ENCODE data around the gene TNRC6A.

Gene TNRC6A

DNA sequence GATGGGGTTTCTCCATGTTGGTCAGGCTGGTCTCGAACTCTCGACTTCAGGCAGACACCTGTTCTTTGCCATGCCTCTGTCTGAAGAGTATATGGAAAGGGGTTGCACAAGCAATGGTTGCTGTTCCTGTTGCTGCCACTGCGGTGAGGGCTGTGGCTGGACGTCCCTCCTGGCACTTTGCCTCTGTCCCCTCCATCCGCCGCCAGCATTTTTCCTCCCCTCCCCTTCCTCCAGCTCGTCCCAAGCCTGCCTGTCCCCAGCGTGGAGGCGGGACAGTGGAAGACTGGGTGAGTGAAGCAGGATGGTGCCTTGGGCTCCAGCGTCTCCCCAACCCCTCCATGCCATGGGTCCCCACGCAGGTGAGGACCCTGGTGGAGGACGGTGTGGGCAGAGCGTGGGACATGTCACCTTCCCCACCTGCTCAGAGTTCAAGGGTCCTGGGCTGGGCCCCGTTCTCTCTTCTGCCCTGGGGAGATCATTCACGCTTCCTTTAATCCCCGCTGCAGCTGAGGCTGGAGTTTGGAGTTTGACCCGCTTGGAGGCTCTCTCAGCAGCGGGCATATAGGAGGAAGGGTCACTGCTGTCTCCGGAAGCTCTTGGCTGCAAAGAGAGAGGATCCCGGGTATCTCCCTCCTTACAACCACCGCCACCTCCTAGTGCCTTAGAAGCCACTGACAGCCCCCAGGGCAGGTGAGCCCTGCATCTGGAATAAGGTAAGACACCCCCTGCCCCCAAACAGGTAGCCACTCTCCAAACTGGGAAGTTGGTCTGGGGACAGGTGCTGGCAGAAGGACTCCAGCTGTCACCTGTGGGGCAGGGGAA lies 116.5 kb downstream of the TNRC6A start, which contains the start of gene SLC5A11:
Gene SLC5A11 (plus strand): TSS at position 238 of the 822 bp plus-strand sequence. CDS start 12,681 bp downstream, outside the sequence.
- Histone ChIP-seq H3K9me3 (ENCODE audit: control insufficient read depth, low read length) (no peaks in the 10 kb centered on the region), H2AFZ (no peak within 1 kb of the TSS), H3K4me2 (ENCODE audit: low read length) (no peak within 1 kb of the TSS), H3K27ac (no peak within 1 kb of the TSS), H3K27me3 (ENCODE audit: control insufficient read depth, insufficient read depth, low read length) (no peaks in the 10 kb centered on the region), H3K9ac (no peak within 1 kb of the TSS), H3K4me3 (ENCODE audit: low read depth, low read length) (no peak within 1 kb of the TSS), H3K79me2 (no peaks in the 10 kb centered on the region), H3K36me3 (ENCODE audit: control insufficient read depth, insufficient read depth, low read length) (no peaks in the 10 kb centered on the region), H3K4me1 (no peaks in the 10 kb centered on the region)
- TF ChIP-seq, protein P1, sequence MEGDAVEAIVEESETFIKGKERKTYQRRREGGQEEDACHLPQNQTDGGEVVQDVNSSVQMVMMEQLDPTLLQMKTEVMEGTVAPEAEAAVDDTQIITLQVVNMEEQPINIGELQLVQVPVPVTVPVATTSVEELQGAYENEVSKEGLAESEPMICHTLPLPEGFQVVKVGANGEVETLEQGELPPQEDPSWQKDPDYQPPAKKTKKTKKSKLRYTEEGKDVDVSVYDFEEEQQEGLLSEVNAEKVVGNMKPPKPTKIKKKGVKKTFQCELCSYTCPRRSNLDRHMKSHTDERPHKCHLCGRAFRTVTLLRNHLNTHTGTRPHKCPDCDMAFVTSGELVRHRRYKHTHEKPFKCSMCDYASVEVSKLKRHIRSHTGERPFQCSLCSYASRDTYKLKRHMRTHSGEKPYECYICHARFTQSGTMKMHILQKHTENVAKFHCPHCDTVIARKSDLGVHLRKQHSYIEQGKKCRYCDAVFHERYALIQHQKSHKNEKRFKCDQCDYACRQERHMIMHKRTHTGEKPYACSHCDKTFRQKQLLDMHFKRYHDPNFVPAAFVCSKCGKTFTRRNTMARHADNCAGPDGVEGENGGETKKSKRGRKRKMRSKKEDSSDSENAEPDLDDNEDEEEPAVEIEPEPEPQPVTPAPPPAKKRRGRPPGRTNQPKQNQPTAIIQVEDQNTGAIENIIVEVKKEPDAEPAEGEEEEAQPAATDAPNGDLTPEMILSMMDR (IDR thresholded peaks at IDR 0.05) = no peak

DNA sequence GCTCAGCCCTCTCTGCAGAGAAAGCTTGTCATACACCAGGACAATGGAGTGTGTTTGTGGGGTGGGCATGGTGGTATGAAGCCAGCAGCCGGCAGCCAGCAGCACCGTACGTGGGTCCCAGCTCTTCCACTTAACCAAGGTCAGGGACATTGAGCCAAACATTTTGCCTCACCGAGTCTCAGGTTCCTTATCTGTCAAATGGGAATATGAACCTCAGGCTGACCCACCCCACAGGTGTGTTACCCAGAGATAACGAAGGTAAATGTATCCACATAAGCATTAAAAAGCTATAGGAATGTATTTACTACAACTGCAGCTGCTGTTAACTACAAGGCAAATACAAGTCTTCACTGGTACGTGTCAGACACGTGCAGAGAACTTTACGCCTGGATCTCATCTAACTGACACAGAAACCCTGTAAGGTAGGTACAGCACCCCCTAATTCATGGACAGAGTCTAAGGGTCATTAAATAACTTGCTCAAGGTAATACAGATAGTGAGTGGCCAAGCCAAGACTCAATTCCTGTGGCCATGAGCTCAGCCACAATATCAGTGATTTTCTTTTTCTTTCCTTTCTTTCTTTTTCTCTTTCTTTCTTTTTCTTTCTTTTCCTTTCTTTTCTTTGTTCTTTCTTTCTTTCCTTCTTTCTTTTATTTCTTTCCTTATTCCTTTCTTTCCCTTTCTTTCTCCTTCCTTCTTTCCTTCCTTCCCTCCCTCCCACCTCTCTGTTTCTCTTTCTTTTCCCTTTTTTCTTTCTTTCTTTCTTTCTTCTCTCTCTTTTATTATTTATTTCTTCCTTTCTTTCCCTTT lies 117.3 kb downstream of the TNRC6A start:
- Histone ChIP-seq H3K4me3 (ENCODE audit: low read depth, low read length) (no peak overlapping the region), H2AFZ (no peak overlapping the region), H3K4me1 (no peaks in the 10 kb centered on the region), H3K36me3 (ENCODE audit: control insufficient read depth, insufficient read depth, low read length) (no peaks in the 10 kb centered on the region), H3K9me3 (ENCODE audit: control insufficient read depth, low read length) (no peaks in the 10 kb centered on the region), H3K4me2 (ENCODE audit: low read length) (no peak overlapping the region), H3K79me2 (no peaks in the 10 kb centered on the region), H3K27ac (no peak overlapping the region), H3K27me3 (ENCODE audit: control insufficient read depth, insufficient read depth, low read length) (no peaks in the 10 kb centered on the region), H3K9ac (no peak overlapping the region)
- TF ChIP-seq, protein P1 (IDR thresholded peaks at IDR 0.05) = no peak

DNA sequence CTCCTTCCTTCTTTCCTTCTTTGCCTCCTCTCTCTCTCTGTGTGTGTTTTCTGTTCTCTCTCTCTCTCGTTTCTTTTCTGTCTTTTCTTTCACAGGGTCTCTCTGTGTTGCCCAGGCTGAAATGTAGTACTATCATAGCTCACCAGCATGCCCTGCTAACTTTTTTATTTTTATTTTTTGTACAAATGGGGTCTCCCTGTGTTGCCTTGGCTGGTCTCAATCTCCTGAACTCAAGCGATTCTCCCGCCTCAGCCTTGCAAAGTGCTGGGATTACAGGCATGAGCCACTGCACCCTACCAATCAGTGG lies 117.9 kb downstream of the TNRC6A start:
- Histone ChIP-seq H3K27me3 (ENCODE audit: control insufficient read depth, insufficient read depth, low read length) (no peaks in the 10 kb centered on the region), H3K9ac (no peak overlapping the region), H3K4me3 (ENCODE audit: low read depth, low read length) (no peak overlapping the region), H3K36me3 (ENCODE audit: control insufficient read depth, insufficient read depth, low read length) (no peaks in the 10 kb centered on the region), H3K27ac (no peak overlapping the region), H3K4me1 (no peaks in the 10 kb centered on the region), H3K79me2 (no peaks in the 10 kb centered on the region), H2AFZ (no peak overlapping the region), H3K4me2 (ENCODE audit: low read length) (no peak overlapping the region), H3K9me3 (ENCODE audit: control insufficient read depth, low read length) (no peaks in the 10 kb centered on the region)
- TF ChIP-seq, protein P1 (IDR thresholded peaks at IDR 0.05) = no peak

DNA sequence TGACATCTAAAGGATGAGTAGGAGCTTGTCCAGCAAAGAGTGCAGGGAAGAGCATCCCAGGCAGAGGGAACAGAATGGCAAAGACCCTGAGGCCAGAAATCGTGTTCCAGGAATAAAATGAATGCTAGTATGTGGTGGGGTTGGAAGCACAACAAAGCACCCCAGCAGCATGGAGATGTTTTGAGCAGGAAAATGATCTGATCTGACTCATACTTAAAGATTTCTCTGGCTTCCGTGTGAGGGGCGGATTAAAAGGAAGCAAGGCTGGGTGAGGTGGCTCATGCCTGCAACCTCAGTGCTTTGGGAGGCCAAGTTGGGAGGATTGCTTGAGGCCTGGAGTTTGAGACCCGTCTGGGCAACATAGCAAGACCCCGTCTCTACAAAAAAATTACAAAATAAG lies 118.6 kb downstream of the TNRC6A start:
- no peak overlapping the region for H3K27ac ChIP-seq
- H3K9me3 ChIP-seq (ENCODE audit: control insufficient read depth, low read length) = no peaks in the 10 kb centered on the region
- no peak overlapping the region for H3K4me3 ChIP-seq (ENCODE audit: low read depth, low read length)
- H3K27me3 ChIP-seq (ENCODE audit: control insufficient read depth, insufficient read depth, low read length) = no peaks in the 10 kb centered on the region
- H2AFZ ChIP-seq = no peak overlapping the region
- no peaks in the 10 kb centered on the region for H3K36me3 ChIP-seq (ENCODE audit: control insufficient read depth, insufficient read depth, low read length)
- no peaks in the 10 kb centered on the region for H3K4me1 ChIP-seq
- H3K9ac ChIP-seq = no peak overlapping the region
- no peaks in the 10 kb centered on the region for H3K79me2 ChIP-seq
- H3K4me2 ChIP-seq (ENCODE audit: low read length) = no peak overlapping the region
- TF ChIP-seq, protein P1 (IDR thresholded peaks at IDR 0.05) = no peak

All from parathyroid adenoma (tissue), 2 donors.